CD14-positive monocyte (primary cell): ENCODE data around the gene CAPN14. TPM values are rescaled to one million over a fixed set of nuclear protein-coding genes. Genes with fewer than 3 reads are reported as not detected.

ENCODE experiments used
- DNase-seq, 3 donors: peaks; one replicate each; pipeline ENCODE4 v3.0.0-alpha.2; 2011 to 2022
- H2AFZ ChIP-seq: 2 replicates; pipeline ENCODE4 v1.6.0; 2012; ENCODE audit warnings: mild to moderate bottlenecking, low read depth, low read length, inconsistent platforms; ENCODE audit not compliant: insufficient read depth, poor library complexity, severe bottlenecking
- H3K27ac ChIP-seq, 2 donors: 1 replicate in 1 of 2; 2 replicates in 1 of 2; pipeline ENCODE4 v1.5.1; 2012 to 2013; ENCODE audit warnings: low read length in 2 of 2, control low read depth in 1 of 2, inconsistent platforms in 1 of 2, low read depth in 1 of 2, mild to moderate bottlenecking in 1 of 2
- H3K27me3 ChIP-seq, 2 donors: one replicate each; pipeline versions ENCODE4 v1.6.0 to v1.6.1; 2011 to 2013; ENCODE audit warnings: low read length in 2 of 2; ENCODE audit not compliant: control insufficient read depth in 2 of 2, insufficient read depth in 2 of 2
- H3K36me3 ChIP-seq, 2 donors: replicated peaks in 1 of 2; 1 replicate in 1 of 2; 2 replicates in 1 of 2; pipeline versions ENCODE4 v1.5.1 to v1.6.1; 2012 to 2013; ENCODE audit warnings: low read length in 2 of 2, control low read depth in 1 of 2, inconsistent platforms in 1 of 2, mild to moderate bottlenecking in 1 of 2; ENCODE audit not compliant: insufficient read depth in 2 of 2, control insufficient read depth in 1 of 2
- H3K4me1 ChIP-seq, 2 donors: 1 replicate in 1 of 2; 2 replicates in 1 of 2; pipeline versions ENCODE4 v1.5.1 to v1.6.1; 2012 to 2013; ENCODE audit warnings: low read length in 2 of 2, control low read depth in 1 of 2, inconsistent platforms in 1 of 2, mild to moderate bottlenecking in 1 of 2, moderate library complexity in 1 of 2; ENCODE audit not compliant: insufficient read depth in 2 of 2, control insufficient read depth in 1 of 2
- H3K4me2 ChIP-seq: replicated peaks from 2 replicates; pipeline ENCODE3; 2012; ENCODE audit warnings: low read length, moderate library complexity, mild to moderate bottlenecking; ENCODE audit not compliant: poor library complexity, severe bottlenecking; ENCODE audit errors: extremely low read depth
- H3K4me3 ChIP-seq, 3 experiments: fragments of 200-600 bp in 1 of 3; sonication (generic) in 1 of 3; replicated peaks in 1 of 3; 1 replicate in 2 of 3; 2 replicates in 1 of 3; pipeline ENCODE4 v1.5.1; 2011 to 2013; ENCODE audit warnings: low read length in 3 of 3, mild to moderate bottlenecking in 3 of 3, control low read depth in 2 of 3, low read depth in 2 of 3, inconsistent platforms in 1 of 3, moderate library complexity in 1 of 3
- H3K79me2 ChIP-seq: 2 replicates; pipeline ENCODE4 v1.6.0; 2012; ENCODE audit warnings: mild to moderate bottlenecking, control low read depth, inconsistent platforms, low read length, moderate library complexity; ENCODE audit not compliant: insufficient read depth
- H3K9ac ChIP-seq: 2 replicates; pipeline ENCODE4 v1.6.0; 2017; ENCODE audit warnings: low read length, mild to moderate bottlenecking; ENCODE audit not compliant: insufficient read depth, poor library complexity, severe bottlenecking
- H3K9me3 ChIP-seq, 2 donors: replicated peaks in 1 of 2; 1 replicate in 1 of 2; 2 replicates in 1 of 2; pipeline versions ENCODE4 v1.5.1 to v1.6.1; 2012 to 2013; ENCODE audit warnings: low read length in 2 of 2, control low read depth in 1 of 2; ENCODE audit not compliant: control insufficient read depth in 1 of 2, insufficient read depth in 1 of 2
- H4K20me1 ChIP-seq: 2 replicates; pipeline ENCODE4 v1.6.0; 2012; ENCODE audit warnings: mild to moderate bottlenecking, low read length, control low read depth, moderate library complexity; ENCODE audit not compliant: insufficient read depth
- H3K27ac Mint-ChIP-seq, 7 donors: one replicate each; pipeline ENCODE4 v1.8.0; 2020; ENCODE audit warnings: mild to moderate bottlenecking in 7 of 7, mixed read lengths in 7 of 7, moderate library complexity in 6 of 7, inconsistent platforms in 2 of 7
- H3K27me3 Mint-ChIP-seq, 3 donors: one replicate each; pipeline ENCODE4 v1.8.0; 2021 to 2022; ENCODE audit warnings: low read depth in 3 of 3, mild to moderate bottlenecking in 3 of 3, mixed read lengths in 3 of 3, moderate library complexity in 3 of 3, inconsistent platforms in 1 of 3
- H3K36me3 Mint-ChIP-seq, 2 donors: one replicate each; pipeline ENCODE4 v1.8.0; 2020; ENCODE audit warnings: mixed read lengths in 2 of 2, inconsistent platforms in 1 of 2, mild to moderate bottlenecking in 1 of 2
- H3K4me1 Mint-ChIP-seq: one replicate; pipeline ENCODE4 v1.8.0; 2020; ENCODE audit warnings: mild to moderate bottlenecking, mixed read lengths
- H3K4me3 Mint-ChIP-seq, 2 donors: one replicate each; pipeline ENCODE4 v1.8.0; 2020; ENCODE audit warnings: mild to moderate bottlenecking in 2 of 2, mixed read lengths in 2 of 2, moderate library complexity in 1 of 2
- H3K9me3 Mint-ChIP-seq, 7 donors: one replicate each; pipeline ENCODE4 v1.8.0; 2020 to 2022; ENCODE audit warnings: mixed read lengths in 7 of 7, mild to moderate bottlenecking in 6 of 7, moderate library complexity in 6 of 7, inconsistent platforms in 2 of 7
- WGBS: methylation state at CpG from one replicate; pipeline ENCODE4 v1.1.5; 2013; ENCODE audit warnings: missing lambda C conversion rate; ENCODE audit not compliant: insufficient coverage; 5-methylcytosine and 5-hydroxymethylcytosine counted together
- intact Hi-C, 2 donors: fragments of 100-400 bp; cut with micrococcal nuclease; formaldehyde crosslinking; loops; one replicate each; pipeline versions ENCODE4 v1.15.0 to v1.15.1; 2023
- polyA plus RNA-seq, 3 donors: library from polyadenylated mRNA; depleted of rRNA in 1 of 3; unstranded in 2 of 3; stranded (reverse) in 1 of 3; fragments of 300-500 nt in 2 of 3; fragments of >200 nt in 1 of 3; fragmentation: Illumina TruSeq in 2 of 3; gene quantifications; 1 replicate in 2 of 3; 2 replicates in 1 of 3; pipeline ENCODE4 v1.2.3, GENCODE V29; 2012 to 2021
- TF ChIP-seq, protein P1 (sequence below): fragments of 200-600 bp; IDR thresholded peaks from one replicate; pipeline ENCODE4 v1.8.0; 2022; ENCODE audit warnings: antibody characterized with exemption, mild to moderate bottlenecking

Gene CAPN14
- polyA plus RNA-seq, 3 donors: not detected

DNA sequence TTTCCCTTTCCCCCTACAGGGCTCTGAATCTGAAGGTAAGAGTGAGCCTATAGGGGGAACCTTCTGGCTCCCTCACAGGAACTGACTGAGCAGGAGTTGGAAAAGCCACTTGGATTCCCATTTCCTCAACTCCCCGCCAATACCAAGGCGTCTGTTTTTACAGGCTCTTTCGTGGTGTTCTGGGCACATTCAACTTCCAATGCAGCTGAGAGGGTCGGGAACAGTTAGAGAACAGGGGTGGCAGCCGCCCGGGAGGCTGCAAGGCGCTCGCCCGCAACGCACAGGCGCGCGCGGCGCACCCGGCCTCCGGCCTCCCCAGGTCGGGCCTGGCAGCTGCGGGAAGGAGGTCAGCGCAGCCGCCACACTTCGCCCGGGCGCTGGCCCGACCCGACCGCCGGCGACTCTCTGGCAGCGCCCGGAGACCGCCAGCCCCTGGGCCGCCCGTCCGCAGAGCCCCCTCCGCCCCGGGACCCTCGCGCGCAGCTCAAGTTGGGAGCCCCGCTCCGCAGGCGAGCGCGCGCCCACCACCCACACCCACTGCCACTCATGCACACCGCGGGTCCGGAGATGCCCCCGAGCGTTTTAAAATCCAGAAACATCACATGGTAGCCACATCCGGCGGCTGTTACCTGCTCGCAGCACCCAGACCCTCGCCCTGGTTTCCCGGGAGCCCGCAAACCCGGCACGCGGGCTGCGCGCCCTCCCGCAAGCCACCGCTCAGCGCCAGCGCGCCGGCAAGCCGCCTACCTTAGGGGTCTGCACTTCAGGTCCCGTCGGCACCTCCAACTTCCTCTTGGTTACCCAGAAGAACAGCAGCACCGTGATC, 79.9 kb downstream of the CAPN14 start:
- peaks cover 11% of the 10 kb centered on the region for H3K4me1 Mint-ChIP-seq
- H4K20me1 ChIP-seq: no peaks in the 10 kb centered on the region
- H2AFZ ChIP-seq: peak overlapping the region; percentile 48
- peaks cover 18 to 33% of the 10 kb centered on the region in 2 donors for H3K27me3 ChIP-seq
- peaks cover 13 to 21% of the 10 kb centered on the region in 2 donors for H3K4me1 ChIP-seq
- peaks cover 0 to 4% (median 0%) of the 10 kb centered on the region in 7 donors for H3K9me3 Mint-ChIP-seq
- H3K4me3 ChIP-seq: peak overlapping the region; percentile 24 to 75 (median 43)
- peak overlapping the region; percentile 90 for H3K4me2 ChIP-seq
- no peaks in the 10 kb centered on the region for H3K79me2 ChIP-seq
- H3K9ac ChIP-seq: peak overlapping the region; percentile 48
- H3K36me3 Mint-ChIP-seq: peaks cover 0 to 2% of the 10 kb centered on the region in 2 donors
- peaks cover 0 to 11% of the 10 kb centered on the region in 2 donors for H3K9me3 ChIP-seq
- TF ChIP-seq, protein P1, sequence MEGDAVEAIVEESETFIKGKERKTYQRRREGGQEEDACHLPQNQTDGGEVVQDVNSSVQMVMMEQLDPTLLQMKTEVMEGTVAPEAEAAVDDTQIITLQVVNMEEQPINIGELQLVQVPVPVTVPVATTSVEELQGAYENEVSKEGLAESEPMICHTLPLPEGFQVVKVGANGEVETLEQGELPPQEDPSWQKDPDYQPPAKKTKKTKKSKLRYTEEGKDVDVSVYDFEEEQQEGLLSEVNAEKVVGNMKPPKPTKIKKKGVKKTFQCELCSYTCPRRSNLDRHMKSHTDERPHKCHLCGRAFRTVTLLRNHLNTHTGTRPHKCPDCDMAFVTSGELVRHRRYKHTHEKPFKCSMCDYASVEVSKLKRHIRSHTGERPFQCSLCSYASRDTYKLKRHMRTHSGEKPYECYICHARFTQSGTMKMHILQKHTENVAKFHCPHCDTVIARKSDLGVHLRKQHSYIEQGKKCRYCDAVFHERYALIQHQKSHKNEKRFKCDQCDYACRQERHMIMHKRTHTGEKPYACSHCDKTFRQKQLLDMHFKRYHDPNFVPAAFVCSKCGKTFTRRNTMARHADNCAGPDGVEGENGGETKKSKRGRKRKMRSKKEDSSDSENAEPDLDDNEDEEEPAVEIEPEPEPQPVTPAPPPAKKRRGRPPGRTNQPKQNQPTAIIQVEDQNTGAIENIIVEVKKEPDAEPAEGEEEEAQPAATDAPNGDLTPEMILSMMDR: no peak
- under 1% methylated on average over 70 of the region's 72 CpGs for WGBS
- no peak overlapping the region for H3K27ac ChIP-seq
- no peak for DNase-seq
- H3K27me3 Mint-ChIP-seq: peaks cover 23 to 40% (median 34%) of the 10 kb centered on the region in 3 donors
- intact Hi-C loops: no loop called here
- no peaks in the 10 kb centered on the region for H3K36me3 ChIP-seq
- H3K4me3 Mint-ChIP-seq: peak overlapping the region; percentile 70 to 91
- no peak overlapping the region for H3K27ac Mint-ChIP-seq

DNA sequence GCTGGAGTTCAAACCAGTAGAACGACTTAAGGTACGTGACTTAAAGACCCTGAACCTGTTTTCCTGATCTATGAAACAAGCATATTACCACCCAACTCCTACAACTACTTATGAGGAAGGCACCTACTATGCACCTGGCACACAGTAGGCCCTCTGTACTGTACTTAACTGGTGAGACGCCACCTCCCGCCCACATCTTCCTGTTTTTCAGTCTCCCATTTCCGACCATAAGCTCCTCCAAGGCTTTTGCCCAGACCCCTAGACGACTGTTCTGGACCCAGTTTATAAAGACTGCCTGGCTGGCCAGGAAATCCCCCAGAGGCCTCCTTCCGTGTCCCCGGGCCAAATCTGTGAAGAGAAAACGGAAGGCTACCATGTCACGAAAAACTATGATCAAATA, 80.6 kb downstream of the CAPN14 start:
- Histone ChIP-seq H3K4me3 (peak overlapping the region in 1 of 3 experiments; percentile 75), H4K20me1 (no peaks in the 10 kb centered on the region), H3K9me3 (peaks cover 0 to 11% of the 10 kb centered on the region in 2 donors), H2AFZ (peak overlapping the region; percentile 48), H3K79me2 (no peaks in the 10 kb centered on the region), H3K9ac (no peak overlapping the region), H3K4me2 (peak overlapping the region; percentile 90), H3K27me3 (peaks cover 18 to 33% of the 10 kb centered on the region in 2 donors), H3K4me1 (peaks cover 13 to 21% of the 10 kb centered on the region in 2 donors), H3K27ac (no peak overlapping the region), H3K36me3 (no peaks in the 10 kb centered on the region)
- DNase-seq: no peak
- peaks cover 0 to 2% of the 10 kb centered on the region in 2 donors for H3K36me3 Mint-ChIP-seq
- H3K4me3 Mint-ChIP-seq: peak overlapping the region; percentile 65 to 81
- TF ChIP-seq, protein P1: no peak
- intact Hi-C loops: no loop called here
- H3K27ac Mint-ChIP-seq: no peak overlapping the region
- H3K4me1 Mint-ChIP-seq: peaks cover 11% of the 10 kb centered on the region
- H3K27me3 Mint-ChIP-seq: peaks cover 23 to 40% (median 34%) of the 10 kb centered on the region in 3 donors
- H3K9me3 Mint-ChIP-seq: peaks cover 0 to 4% (median 0%) of the 10 kb centered on the region in 7 donors
- WGBS: 20% methylated on average over 5 of the region's 10 CpGs
